ENCODE data around the gene CCDC183.
"Not testable (repeated sequence)": the region's sequence is repeated elsewhere in the genome, so short reads cannot be mapped to it uniquely, and the experiment has no call there.

CCDC183 gene

GRCh38 chr9:136796238-136796774 lies at the start of gene CCDC183:
TSS of gene CCDC183 (plus strand) at chr9:136796338. CDS start at chr9:136796398, 60 bp downstream.
- DNase-seq, result no peak

- DNase-seq, result no peak
These were observed 49.5 kb upstream of the CCDC183 start for GRCh38 chr9:136746621-136747020.

GRCh38 chr9:136747161-136748060 lies 48.7 kb upstream of the CCDC183 start:
- DNase-seq, result no peak

GRCh38 chr9:136748201-136748600 lies 47.9 kb upstream of the CCDC183 start, which contains the start of gene LCN6:
TSS of gene LCN6 (minus strand) at chr9:136748525. CDS start at chr9:136748483, 42 bp downstream.
- DNase-seq, result no peak

GRCh38 chr9:136748666-136749611 lies 47.2 kb upstream of the CCDC183 start:
- DNase-seq, result no peak

GRCh38 chr9:136750526-136750925 lies 45.6 kb upstream of the CCDC183 start:
- no peak for DNase-seq

GRCh38 chr9:136751244-136751643 lies 44.9 kb upstream of the CCDC183 start:
- DNase-seq, result no peak

- DNase-seq, result no peak
These were observed 44.3 kb upstream of the CCDC183 start for GRCh38 chr9:136751814-136752213.

GRCh38 chr9:136753371-136754058 lies 42.6 kb upstream of the CCDC183 start:
- no peak for DNase-seq

GRCh38 chr9:136754059-136754572 lies 42.0 kb upstream of the CCDC183 start:
- DNase-seq, result peak; percentile 85

- no peak for DNase-seq
These were observed 41.4 kb upstream of the CCDC183 start for GRCh38 chr9:136754626-136755301.

GRCh38 chr9:136755302-136756133 lies 40.6 kb upstream of the CCDC183 start:
- not testable (repeated sequence) for DNase-seq

- DNase-seq, result no peak
These were observed 40.1 kb upstream of the CCDC183 start for GRCh38 chr9:136756134-136756438.

- DNase-seq, result no peak
These were observed 39.3 kb upstream of the CCDC183 start for GRCh38 chr9:136756836-136757235.

- no peak for DNase-seq
These were observed 38.8 kb upstream of the CCDC183 start for GRCh38 chr9:136757328-136757727.

- no peak for DNase-seq
These were observed 38.4 kb upstream of the CCDC183 start for GRCh38 chr9:136757751-136758140.

- DNase-seq, result no peak
These were observed 37.1 kb upstream of the CCDC183 start for GRCh38 chr9:136759001-136759400.

GRCh38 chr9:136759436-136760325 lies 36.5 kb upstream of the CCDC183 start:
- no peak for DNase-seq

- DNase-seq, result no peak
These were observed 35.7 kb upstream of the CCDC183 start for GRCh38 chr9:136760424-136760823.
